ENCODE measurements around the gene CREB3L2. TPM values are rescaled to one million over a fixed set of nuclear protein-coding genes. Genes with fewer than 3 reads are reported as not detected.

CREB3L2 gene
- total and polyA plus RNA-seq, 12 donors: 11.4 to 169 (median 63.1) TPM

- no peak for TF ChIP-seq POLR2A (IDR thresholded peaks at IDR 0.05)
- TF ChIP-seq, protein P1, sequence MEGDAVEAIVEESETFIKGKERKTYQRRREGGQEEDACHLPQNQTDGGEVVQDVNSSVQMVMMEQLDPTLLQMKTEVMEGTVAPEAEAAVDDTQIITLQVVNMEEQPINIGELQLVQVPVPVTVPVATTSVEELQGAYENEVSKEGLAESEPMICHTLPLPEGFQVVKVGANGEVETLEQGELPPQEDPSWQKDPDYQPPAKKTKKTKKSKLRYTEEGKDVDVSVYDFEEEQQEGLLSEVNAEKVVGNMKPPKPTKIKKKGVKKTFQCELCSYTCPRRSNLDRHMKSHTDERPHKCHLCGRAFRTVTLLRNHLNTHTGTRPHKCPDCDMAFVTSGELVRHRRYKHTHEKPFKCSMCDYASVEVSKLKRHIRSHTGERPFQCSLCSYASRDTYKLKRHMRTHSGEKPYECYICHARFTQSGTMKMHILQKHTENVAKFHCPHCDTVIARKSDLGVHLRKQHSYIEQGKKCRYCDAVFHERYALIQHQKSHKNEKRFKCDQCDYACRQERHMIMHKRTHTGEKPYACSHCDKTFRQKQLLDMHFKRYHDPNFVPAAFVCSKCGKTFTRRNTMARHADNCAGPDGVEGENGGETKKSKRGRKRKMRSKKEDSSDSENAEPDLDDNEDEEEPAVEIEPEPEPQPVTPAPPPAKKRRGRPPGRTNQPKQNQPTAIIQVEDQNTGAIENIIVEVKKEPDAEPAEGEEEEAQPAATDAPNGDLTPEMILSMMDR (IDR thresholded peaks at IDR 0.05): no peak
- H3K4me3 ChIP-seq: no peak overlapping the region
- H3K27ac ChIP-seq: peak overlapping the region in 3 of 5 donors; percentile 43 to 52 (median 46)
- H3K27me3 ChIP-seq: no peaks in the 10 kb centered on the region
- H3K9me3 ChIP-seq (replicated peaks in 1 of 3): no peaks in the 10 kb centered on the region
- 86 to 90% (median 89%) methylated on average over 4 of the region's 4 CpGs for WGBS, 4 donors
- DNase-seq: no peak
- intact Hi-C loops (cut with DNase I): no loop called here
- H3K36me3 ChIP-seq (replicated peaks in 1 of 2): no peaks in the 10 kb centered on the region
- H3K4me1 ChIP-seq (replicated peaks in 1 of 2): peaks cover 35 to 66% of the 10 kb centered on the region in 2 donors
These were observed 51.6 kb downstream of the CREB3L2 start for GRCh38 chr7:137950263-137950621.

GRCh38 chr7:137949416-137950262, 52.2 kb downstream of the CREB3L2 start:
- intact Hi-C loops (cut with DNase I): no loop called here
- no peak for DNase-seq
- no peaks in the 10 kb centered on the region for H3K36me3 ChIP-seq (replicated peaks in 1 of 2)
- no peak overlapping the region for H3K4me3 ChIP-seq
- H3K27ac ChIP-seq: peak overlapping the region in 3 of 5 donors; percentile 43 to 52 (median 46)
- no peaks in the 10 kb centered on the region for H3K9me3 ChIP-seq (replicated peaks in 1 of 3)
- peaks cover 29 to 60% of the 10 kb centered on the region in 2 donors for H3K4me1 ChIP-seq (replicated peaks in 1 of 2)
- no peak for TF ChIP-seq POLR2A (IDR thresholded peaks at IDR 0.05)
- TF ChIP-seq, protein P1 (IDR thresholded peaks at IDR 0.05): no peak
- 56 to 64% (median 59%) methylated on average over 6 of the region's 6 CpGs for WGBS, 4 donors
- H3K27me3 ChIP-seq: no peaks in the 10 kb centered on the region

DNA sequence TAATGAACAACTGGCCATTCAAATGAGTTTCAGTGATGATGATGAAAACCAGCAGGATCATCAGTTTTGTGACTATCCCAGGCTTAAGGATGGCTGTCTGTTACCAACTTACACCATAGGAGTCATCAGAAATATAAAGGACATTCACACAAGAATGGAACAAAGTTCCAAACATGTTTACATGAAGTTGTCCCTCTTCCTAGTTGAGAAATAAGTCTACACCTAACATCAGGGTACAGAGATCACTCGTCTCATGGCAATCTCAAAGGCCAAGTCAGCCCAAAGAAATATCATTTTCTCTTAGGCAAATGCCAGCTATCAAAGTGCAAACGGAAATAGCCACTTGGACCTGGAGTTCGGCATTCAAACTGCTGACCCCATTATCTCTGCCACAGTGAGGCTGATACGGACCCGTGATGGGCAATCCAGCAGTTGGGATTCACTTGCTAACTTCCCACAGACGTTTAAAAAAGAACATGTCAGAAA, 53.0 kb downstream of the CREB3L2 start:
- peaks cover 24 to 60% of the 10 kb centered on the region in 2 donors for H3K4me1 ChIP-seq (replicated peaks in 1 of 2)
- no peaks in the 10 kb centered on the region for H3K9me3 ChIP-seq (replicated peaks in 1 of 3)
- intact Hi-C loops (cut with DNase I): no loop called here
- 83 to 86% (median 85%) methylated on average over 6 of the region's 6 CpGs for WGBS, 4 donors
- no peaks in the 10 kb centered on the region for H3K36me3 ChIP-seq (replicated peaks in 1 of 2)
- TF ChIP-seq POLR2A (IDR thresholded peaks at IDR 0.05): no peak
- TF ChIP-seq, protein P1 (IDR thresholded peaks at IDR 0.05): no peak
- H3K27me3 ChIP-seq: no peaks in the 10 kb centered on the region
- no peak for DNase-seq
- peak overlapping the region in 1 of 5 donors; percentile 43 for H3K27ac ChIP-seq
- no peak overlapping the region for H3K4me3 ChIP-seq

DNA sequence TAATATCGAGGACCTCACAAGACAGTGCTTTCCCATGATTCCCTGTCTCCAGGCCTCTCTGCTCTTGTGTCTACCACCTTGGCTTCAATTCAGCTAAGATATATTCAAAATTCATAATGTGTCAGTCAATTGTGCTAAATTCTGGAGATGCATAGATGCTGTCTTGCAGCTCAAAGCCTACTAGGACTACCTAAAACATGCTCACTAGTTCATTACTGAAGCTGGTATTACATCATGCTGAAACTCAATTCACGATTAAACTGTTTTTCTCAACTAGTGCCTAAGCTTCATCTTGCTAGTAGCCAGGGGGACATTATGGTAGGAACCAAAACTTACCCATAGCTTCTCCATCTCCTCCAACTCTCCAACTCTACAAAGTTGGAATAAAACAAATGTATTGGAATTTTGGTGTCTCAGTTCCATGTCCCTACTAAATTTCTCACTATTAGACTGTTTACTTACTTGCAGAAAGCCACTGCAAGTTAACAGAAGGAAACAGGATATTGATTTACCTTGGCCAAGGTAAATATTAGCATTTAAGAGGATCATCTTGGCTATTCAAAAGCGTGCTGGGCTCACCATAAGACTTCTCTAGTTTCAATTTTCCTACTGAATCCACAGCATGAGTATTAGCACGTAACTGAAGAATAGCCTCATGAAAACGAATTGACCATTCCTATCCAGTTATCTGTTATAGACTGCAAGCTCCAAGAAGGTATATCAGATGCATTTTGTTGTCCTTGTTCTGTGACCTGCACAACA, 53.6 kb downstream of the CREB3L2 start:
- DNase-seq: no peak
- H3K4me1 ChIP-seq (replicated peaks in 1 of 2): peaks cover 23 to 60% of the 10 kb centered on the region in 2 donors
- no peaks in the 10 kb centered on the region for H3K27me3 ChIP-seq
- 87 to 93% (median 92%) methylated on average over 5 of the region's 5 CpGs for WGBS, 4 donors
- no peak overlapping the region for H3K4me3 ChIP-seq
- TF ChIP-seq POLR2A (IDR thresholded peaks at IDR 0.05): no peak
- TF ChIP-seq, protein P1 (IDR thresholded peaks at IDR 0.05): no peak
- H3K9me3 ChIP-seq (replicated peaks in 1 of 3): no peaks in the 10 kb centered on the region
- intact Hi-C loops (cut with DNase I): no loop called here
- H3K36me3 ChIP-seq (replicated peaks in 1 of 2): no peaks in the 10 kb centered on the region
- H3K27ac ChIP-seq: peak overlapping the region in 1 of 5 donors; percentile 29

Data from adrenal gland (tissue), 12 donors.